ENCODE data around the gene MAZ. TPM values are rescaled to one million over a fixed set of nuclear protein-coding genes. Genes with fewer than 3 reads are reported as not detected.
A peak's percentile ranks its signal among the peaks of the same experiment; 100 is the strongest.

Gene MAZ
- total and polyA plus RNA-seq, 2 of the 13 experiments (the other 11 are each of a cell fraction or from before 2014, with no cell fraction given): 203 to 277 TPM

DNA sequence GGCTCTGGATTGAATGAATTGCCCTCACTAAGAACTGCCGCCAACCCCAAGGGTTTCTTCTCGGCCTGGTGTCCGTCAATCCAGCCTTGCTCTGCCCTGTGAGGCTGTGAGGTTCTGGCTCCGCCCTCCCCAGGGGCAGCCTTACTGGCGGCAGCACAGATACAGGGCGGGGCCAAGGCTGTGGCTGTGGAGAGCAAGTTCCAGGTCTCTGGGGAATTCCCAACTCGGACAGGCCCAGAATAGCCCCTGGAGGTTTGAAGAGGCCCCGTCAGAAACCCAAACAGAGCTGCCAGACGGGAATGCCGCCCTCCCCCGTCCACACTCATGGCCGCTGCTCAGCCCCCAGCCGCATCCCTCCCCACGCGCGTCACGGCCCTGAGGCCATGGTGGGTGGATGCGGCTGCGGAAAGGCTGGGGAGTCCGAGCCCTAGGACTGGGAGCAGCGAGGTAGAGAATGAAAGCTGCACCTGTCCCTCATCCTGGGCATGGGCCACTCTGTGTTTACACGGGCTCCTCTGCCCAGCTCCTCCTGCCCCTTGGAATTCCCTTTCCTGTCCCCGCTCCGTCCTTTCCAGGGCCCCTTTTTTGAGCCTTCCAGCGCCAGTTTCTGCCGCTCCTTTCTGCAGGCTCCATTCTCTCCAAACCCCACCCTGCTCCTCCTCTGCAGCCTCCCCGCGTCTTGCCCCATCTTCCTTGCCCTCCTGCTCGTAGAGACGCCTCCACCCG is 5.0 kb downstream of the MAZ start (continued):
- TF ChIP-seq SMAD9 (CRISPR knock-in tag; IDR thresholded peaks at IDR 0.05) (0 out of 2 replicates have a peak, but pooled peaks have one; percentile 37), SATB2 (CRISPR knock-in tag; IDR thresholded peaks at IDR 0.05) (no peak), ZNF644 (CRISPR knock-in tag; IDR thresholded peaks at IDR 0.05; ENCODE audit: low read depth) (0 out of 2 replicates have a peak, but pooled peaks have one; percentile 7), IKZF4 (CRISPR knock-in tag; IDR thresholded peaks at IDR 0.05; ENCODE audit: borderline replicate concordance, low read depth, not compliant biosample characterization) (no peak), ZNF792 (CRISPR knock-in tag; IDR thresholded peaks at IDR 0.05) (peak; percentile 76), ATF7 (IDR thresholded peaks at IDR 0.05) (no peak), ATF7 (CRISPR knock-in tag; IDR thresholded peaks at IDR 0.05) (no peak)
- TF ChIP-seq, protein P1, sequence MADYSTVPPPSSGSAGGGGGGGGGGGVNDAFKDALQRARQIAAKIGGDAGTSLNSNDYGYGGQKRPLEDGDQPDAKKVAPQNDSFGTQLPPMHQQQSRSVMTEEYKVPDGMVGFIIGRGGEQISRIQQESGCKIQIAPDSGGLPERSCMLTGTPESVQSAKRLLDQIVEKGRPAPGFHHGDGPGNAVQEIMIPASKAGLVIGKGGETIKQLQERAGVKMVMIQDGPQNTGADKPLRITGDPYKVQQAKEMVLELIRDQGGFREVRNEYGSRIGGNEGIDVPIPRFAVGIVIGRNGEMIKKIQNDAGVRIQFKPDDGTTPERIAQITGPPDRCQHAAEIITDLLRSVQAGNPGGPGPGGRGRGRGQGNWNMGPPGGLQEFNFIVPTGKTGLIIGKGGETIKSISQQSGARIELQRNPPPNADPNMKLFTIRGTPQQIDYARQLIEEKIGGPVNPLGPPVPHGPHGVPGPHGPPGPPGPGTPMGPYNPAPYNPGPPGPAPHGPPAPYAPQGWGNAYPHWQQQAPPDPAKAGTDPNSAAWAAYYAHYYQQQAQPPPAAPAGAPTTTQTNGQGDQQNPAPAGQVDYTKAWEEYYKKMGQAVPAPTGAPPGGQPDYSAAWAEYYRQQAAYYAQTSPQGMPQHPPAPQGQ (CRISPR knock-in tag; IDR thresholded peaks at IDR 0.05; ENCODE audit: borderline replicate concordance): peak; percentile 35; the same call in 1 of the 2 replicates
- TF ChIP-seq, protein P2, sequence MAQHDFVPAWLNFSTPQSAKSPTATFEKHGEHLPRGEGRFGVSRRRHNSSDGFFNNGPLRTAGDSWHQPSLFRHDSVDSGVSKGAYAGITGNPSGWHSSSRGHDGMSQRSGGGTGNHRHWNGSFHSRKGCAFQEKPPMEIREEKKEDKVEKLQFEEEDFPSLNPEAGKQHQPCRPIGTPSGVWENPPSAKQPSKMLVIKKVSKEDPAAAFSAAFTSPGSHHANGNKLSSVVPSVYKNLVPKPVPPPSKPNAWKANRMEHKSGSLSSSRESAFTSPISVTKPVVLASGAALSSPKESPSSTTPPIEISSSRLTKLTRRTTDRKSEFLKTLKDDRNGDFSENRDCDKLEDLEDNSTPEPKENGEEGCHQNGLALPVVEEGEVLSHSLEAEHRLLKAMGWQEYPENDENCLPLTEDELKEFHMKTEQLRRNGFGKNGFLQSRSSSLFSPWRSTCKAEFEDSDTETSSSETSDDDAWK (CRISPR knock-in tag; IDR thresholded peaks at IDR 0.05): no peak
- TF ChIP-seq, protein P3, sequence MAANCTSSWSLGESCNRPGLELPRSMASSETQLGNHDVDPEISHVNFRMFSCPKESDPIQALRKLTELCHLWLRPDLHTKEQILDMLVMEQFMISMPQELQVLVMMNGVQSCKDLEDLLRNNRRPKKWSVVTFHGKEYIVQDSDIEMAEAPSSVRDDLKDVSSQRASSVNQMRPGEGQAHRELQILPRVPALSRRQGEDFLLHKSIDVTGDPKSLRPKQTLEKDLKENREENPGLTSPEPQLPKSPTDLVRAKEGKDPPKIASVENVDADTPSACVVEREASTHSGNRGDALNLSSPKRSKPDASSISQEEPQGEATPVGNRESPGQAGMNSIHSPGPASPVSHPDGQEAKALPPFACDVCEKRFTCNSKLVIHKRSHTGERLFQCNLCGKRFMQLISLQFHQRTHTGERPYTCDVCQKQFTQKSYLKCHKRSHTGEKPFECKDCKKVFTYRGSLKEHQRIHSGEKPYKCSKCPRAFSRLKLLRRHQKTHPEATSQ (CRISPR knock-in tag; IDR thresholded peaks at IDR 0.05; ENCODE audit: borderline replicate concordance): no peak
- TF ChIP-seq, protein P4, sequence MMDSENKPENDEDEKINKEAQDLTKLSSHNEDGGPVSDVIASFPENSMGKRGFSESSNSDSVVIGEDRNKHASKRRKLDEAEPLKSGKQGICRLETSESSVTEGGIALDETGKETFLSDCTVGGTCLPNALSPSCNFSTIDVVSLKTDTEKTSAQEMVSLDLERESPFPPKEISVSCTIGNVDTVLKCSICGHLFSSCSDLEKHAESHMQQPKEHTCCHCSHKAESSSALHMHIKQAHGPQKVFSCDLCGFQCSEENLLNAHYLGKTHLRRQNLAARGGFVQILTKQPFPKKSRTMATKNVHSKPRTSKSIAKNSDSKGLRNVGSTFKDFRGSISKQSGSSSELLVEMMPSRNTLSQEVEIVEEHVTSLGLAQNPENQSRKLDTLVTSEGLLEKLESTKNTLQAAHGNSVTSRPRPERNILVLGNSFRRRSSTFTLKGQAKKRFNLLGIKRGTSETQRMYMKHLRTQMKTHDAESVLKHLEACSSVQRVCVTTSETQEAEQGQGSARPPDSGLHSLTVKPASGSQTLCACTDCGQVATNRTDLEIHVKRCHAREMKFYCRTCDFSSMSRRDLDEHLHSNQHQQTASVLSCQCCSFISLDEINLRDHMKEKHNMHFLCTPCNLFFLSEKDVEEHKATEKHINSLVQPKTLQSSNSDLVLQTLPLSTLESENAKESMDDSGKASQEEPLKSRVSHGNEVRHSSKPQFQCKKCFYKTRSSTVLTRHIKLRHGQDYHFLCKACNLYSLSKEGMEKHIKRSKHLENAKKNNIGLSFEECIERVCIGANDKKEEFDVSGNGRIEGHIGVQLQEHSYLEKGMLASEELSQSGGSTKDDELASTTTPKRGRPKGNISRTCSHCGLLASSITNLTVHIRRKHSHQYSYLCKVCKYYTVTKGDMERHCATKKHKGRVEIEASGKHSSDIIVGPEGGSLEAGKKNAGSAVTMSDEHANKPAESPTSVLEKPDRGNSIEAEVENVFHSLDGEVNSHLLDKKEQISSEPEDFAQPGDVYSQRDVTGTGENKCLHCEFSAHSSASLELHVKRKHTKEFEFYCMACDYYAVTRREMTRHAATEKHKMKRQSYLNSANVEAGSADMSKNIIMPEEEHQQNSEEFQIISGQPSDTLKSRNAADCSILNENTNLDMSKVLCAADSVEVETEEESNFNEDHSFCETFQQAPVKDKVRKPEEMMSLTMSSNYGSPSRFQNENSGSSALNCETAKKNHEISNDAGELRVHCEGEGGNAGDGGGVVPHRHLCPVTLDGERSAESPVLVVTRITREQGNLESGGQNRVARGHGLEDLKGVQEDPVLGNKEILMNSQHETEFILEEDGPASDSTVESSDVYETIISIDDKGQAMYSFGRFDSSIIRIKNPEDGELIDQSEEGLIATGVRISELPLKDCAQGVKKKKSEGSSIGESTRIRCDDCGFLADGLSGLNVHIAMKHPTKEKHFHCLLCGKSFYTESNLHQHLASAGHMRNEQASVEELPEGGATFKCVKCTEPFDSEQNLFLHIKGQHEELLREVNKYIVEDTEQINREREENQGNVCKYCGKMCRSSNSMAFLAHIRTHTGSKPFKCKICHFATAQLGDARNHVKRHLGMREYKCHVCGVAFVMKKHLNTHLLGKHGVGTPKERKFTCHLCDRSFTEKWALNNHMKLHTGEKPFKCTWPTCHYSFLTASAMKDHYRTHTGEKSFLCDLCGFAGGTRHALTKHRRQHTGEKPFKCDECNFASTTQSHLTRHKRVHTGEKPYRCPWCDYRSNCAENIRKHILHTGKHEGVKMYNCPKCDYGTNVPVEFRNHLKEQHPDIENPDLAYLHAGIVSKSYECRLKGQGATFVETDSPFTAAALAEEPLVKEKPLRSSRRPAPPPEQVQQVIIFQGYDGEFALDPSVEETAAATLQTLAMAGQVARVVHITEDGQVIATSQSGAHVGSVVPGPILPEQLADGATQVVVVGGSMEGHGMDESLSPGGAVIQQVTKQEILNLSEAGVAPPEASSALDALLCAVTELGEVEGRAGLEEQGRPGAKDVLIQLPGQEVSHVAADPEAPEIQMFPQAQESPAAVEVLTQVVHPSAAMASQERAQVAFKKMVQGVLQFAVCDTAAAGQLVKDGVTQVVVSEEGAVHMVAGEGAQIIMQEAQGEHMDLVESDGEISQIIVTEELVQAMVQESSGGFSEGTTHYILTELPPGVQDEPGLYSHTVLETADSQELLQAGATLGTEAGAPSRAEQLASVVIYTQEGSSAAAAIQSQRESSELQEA (CRISPR knock-in tag; IDR thresholded peaks at IDR 0.05; ENCODE audit: not compliant biosample characterization): peak; percentile 31
- TF ChIP-seq, protein P5, sequence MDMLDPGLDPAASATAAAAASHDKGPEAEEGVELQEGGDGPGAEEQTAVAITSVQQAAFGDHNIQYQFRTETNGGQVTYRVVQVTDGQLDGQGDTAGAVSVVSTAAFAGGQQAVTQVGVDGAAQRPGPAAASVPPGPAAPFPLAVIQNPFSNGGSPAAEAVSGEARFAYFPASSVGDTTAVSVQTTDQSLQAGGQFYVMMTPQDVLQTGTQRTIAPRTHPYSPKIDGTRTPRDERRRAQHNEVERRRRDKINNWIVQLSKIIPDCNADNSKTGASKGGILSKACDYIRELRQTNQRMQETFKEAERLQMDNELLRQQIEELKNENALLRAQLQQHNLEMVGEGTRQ (IDR thresholded peaks at IDR 0.05; ENCODE audit: low read depth, low read length): no peak
- TF ChIP-seq, protein P5 (CRISPR knock-in tag; IDR thresholded peaks at IDR 0.05; ENCODE audit: borderline replicate concordance): no peak

All from HepG2 (cell line).